ENCODE data around the gene NUP153. TPM values are rescaled to one million over a fixed set of nuclear protein-coding genes. Genes with fewer than 3 reads are reported as not detected.

NUP153 gene
- total RNA-seq, 1 experiment from 2014 or later, result 99.3 TPM

GRCh38 chr6:17663226-17663625, 43.5 kb downstream of the NUP153 start:
- no peaks in the 10 kb centered on the region for H3K4me1 Mint-ChIP-seq
- H2BK12ac ChIP-seq (ENCODE audit: insufficient read length, low read depth, low read length), result no peak overlapping the region
- no peak overlapping the region for H2BK5ac ChIP-seq (ENCODE audit: insufficient read length, low read length)
- no peak overlapping the region for H2BK120ac ChIP-seq (ENCODE audit: low read depth, low read length, poor library complexity, severe bottlenecking)
- H2BK20ac ChIP-seq (ENCODE audit: low read depth, low read length, poor library complexity, severe bottlenecking), result no peak overlapping the region
- no peaks in the 10 kb centered on the region for H3K9me3 Mint-ChIP-seq
- H3K36me3 Mint-ChIP-seq (ENCODE audit: insufficient read depth in 1 of 3, low read depth in 3 of 3), result peaks cover 37 to 87% (median 82%) of the 10 kb centered on the region in 3 experiments; a peak in 6 of 7 replicates
- DNase-seq, result no peak
- H3K27ac Mint-ChIP-seq, result no peak overlapping the region
- no peaks in the 10 kb centered on the region for H3K23me2 ChIP-seq (ENCODE audit: insufficient read length, low read depth, low read length, poor library complexity, severe bottlenecking)
- TF ChIP-seq CTCF (conservative IDR thresholded peaks at IDR 0.05), result no peak
- no peak overlapping the region for H3K4me3 Mint-ChIP-seq
- peaks cover 2% of the 10 kb centered on the region for H3K79me1 ChIP-seq (ENCODE audit: insufficient read depth, low read depth, low read length, poor library complexity, severe bottlenecking)
- no peaks in the 10 kb centered on the region for H3K27me3 Mint-ChIP-seq (ENCODE audit: low read depth)
- no peak overlapping the region for H3K9ac ChIP-seq (ENCODE audit: extremely low read depth, insufficient read length, low read length)
- H3K14ac ChIP-seq (ENCODE audit: insufficient read depth, low read length), result no peak overlapping the region
- H3K23ac ChIP-seq (ENCODE audit: insufficient read length, low read depth, low read length), result no peak overlapping the region
- H4K91ac ChIP-seq (ENCODE audit: insufficient read length, low read depth, low read length), result no peak overlapping the region
- no peak overlapping the region for H3T11ph ChIP-seq (ENCODE audit: low read length)
- H3K4me1 ChIP-seq (ENCODE audit: insufficient read depth, low read length), result no peaks in the 10 kb centered on the region
- H3K56ac ChIP-seq (ENCODE audit: insufficient read length, low read depth, low read length), result no peak overlapping the region
- H4K20me1 ChIP-seq (ENCODE audit: control insufficient read depth, insufficient read depth, insufficient read length), result no peaks in the 10 kb centered on the region
- no peak overlapping the region for H2BK15ac ChIP-seq (ENCODE audit: low read depth, low read length)
- H4K5ac ChIP-seq (ENCODE audit: insufficient read length, low read depth, low read length), result no peak overlapping the region
- H3K79me2 ChIP-seq (ENCODE audit: insufficient read depth, low read length), result peaks cover 2% of the 10 kb centered on the region; the same call in 1 of the 2 replicates
- H4K8ac ChIP-seq (replicated peaks; ENCODE audit: insufficient read length, low read depth, low read length), result no peak overlapping the region
- H2AK5ac ChIP-seq (ENCODE audit: insufficient read length, low read length), result no peak overlapping the region
- H3K27ac ChIP-seq (ENCODE audit: insufficient read length, low read depth, low read length), result no peak overlapping the region
- H2AFZ ChIP-seq (ENCODE audit: low read length), result no peak overlapping the region
- H3K9me3 ChIP-seq (ENCODE audit: control insufficient read depth, low read depth, low read length), result no peaks in the 10 kb centered on the region
- no peak overlapping the region for H3K18ac ChIP-seq (ENCODE audit: insufficient read length, low read depth, low read length)
- H3K27me3 ChIP-seq (ENCODE audit: insufficient read depth, low read length), result no peaks in the 10 kb centered on the region
- H3K4ac ChIP-seq (ENCODE audit: low read depth, low read length), result no peak overlapping the region
- H3K4me2 ChIP-seq (ENCODE audit: insufficient read depth, insufficient read length, low read length), result no peak overlapping the region
- whole genome bisulfite sequencing (ENCODE audit: extremely low coverage, insufficient read length, low lambda C conversion rate), result no CpG with 5 or more reads among the region's 4 CpGs

All from H9 (cell line).